OCI-LY1 (cell line): ENCODE results near the gene SMPD1.

ENCODE experiments used
- H2AFZ ChIP-seq: fragments of 200-600 bp; sonication (generic), shearing (Covaris generic); 2 replicates; pipeline ENCODE4 v1.6.0; 2014; ENCODE audit warnings: antibody characterized with exemption, mild to moderate bottlenecking, low read length
- H3F3A ChIP-seq: fragments of 200-600 bp; sonication (generic), shearing (Covaris generic); 2 replicates; pipeline ENCODE4 v1.6.0; 2014; ENCODE audit warnings: mild to moderate bottlenecking, antibody characterized with exemption, low read length, moderate library complexity; ENCODE audit not compliant: insufficient read depth
- H3K27ac ChIP-seq: fragments of 200-600 bp; sonication (generic); 2 replicates; pipeline ENCODE4 v1.5.1; 2014; ENCODE audit warnings: low read length, mixed run types, mild to moderate bottlenecking, low read depth; ENCODE audit not compliant: poor library complexity, severe bottlenecking
- H3K27me3 ChIP-seq: fragments of 200-600 bp; sonication (generic); 2 replicates; pipeline ENCODE4 v1.6.0; 2014; ENCODE audit warnings: antibody characterized with exemption, mild to moderate bottlenecking, low read length, moderate library complexity; ENCODE audit not compliant: insufficient read depth
- H3K36me3 ChIP-seq: fragments of 200-600 bp; sonication (generic); 2 replicates; pipeline ENCODE4 v1.6.1; 2014; ENCODE audit warnings: mild to moderate bottlenecking, antibody characterized with exemption, low read length, moderate library complexity, mixed read lengths; ENCODE audit not compliant: insufficient read depth
- H3K4me1 ChIP-seq: fragments of 200-600 bp; sonication (generic); 2 replicates; pipeline ENCODE4 v1.5.1; 2014; ENCODE audit warnings: mild to moderate bottlenecking, low read length, moderate library complexity; ENCODE audit not compliant: insufficient read depth, severe bottlenecking
- H3K4me2 ChIP-seq: fragments of 200-600 bp; sonication (generic), shearing (Covaris generic); 2 replicates; pipeline ENCODE4 v1.6.1; 2014; ENCODE audit warnings: low read length
- H3K4me3 ChIP-seq: fragments of 200-600 bp; sonication (generic); 2 replicates; pipeline ENCODE4 v1.5.1; 2014; ENCODE audit warnings: low read length, low read depth, mild to moderate bottlenecking, mixed read lengths; ENCODE audit not compliant: poor library complexity, severe bottlenecking
- H3K79me2 ChIP-seq: fragments of 200-600 bp; shearing (Covaris generic); 2 replicates; pipeline ENCODE4 v1.6.1; 2016; ENCODE audit warnings: mixed run types, low read length, mixed read lengths; ENCODE audit not compliant: insufficient read depth
- H3K9ac ChIP-seq: fragments of 200-600 bp; sonication (generic), shearing (Covaris generic); 2 replicates; pipeline ENCODE4 v1.6.1; 2014; ENCODE audit warnings: mild to moderate bottlenecking, low read length, mixed read lengths
- H3K9me2 ChIP-seq: fragments of 200-600 bp; sonication (generic), shearing (Covaris generic); 2 replicates; pipeline ENCODE4 v1.6.1; 2014; ENCODE audit warnings: low read depth, mild to moderate bottlenecking, low read length, mixed read lengths
- H3K9me3 ChIP-seq: fragments of 200-600 bp; shearing (Covaris generic); 2 replicates; pipeline ENCODE4 v1.6.1; 2014; ENCODE audit warnings: low read length, mixed read lengths
- H4K20me1 ChIP-seq: fragments of 200-600 bp; sonication (generic), shearing (Covaris generic); 2 replicates; pipeline ENCODE4 v1.6.0; 2016; ENCODE audit warnings: mild to moderate bottlenecking, low read length; ENCODE audit not compliant: insufficient read depth
- EZH2 ChIP-seq: fragments of 200-600 bp; sonication (generic), shearing (Covaris generic); IDR thresholded peaks from 2 replicates; pipeline ENCODE4 v1.8.0; 2017; ENCODE audit warnings: borderline replicate concordance, mixed run types, mild to moderate bottlenecking, antibody characterized with exemption, low read length, moderate library complexity, mixed read lengths
- TF ChIP-seq, protein P1 (sequence below): fragments of 200-600 bp; sonication (generic), shearing (Covaris generic); IDR thresholded peaks from 2 replicates; pipeline ENCODE4 v1.5.1; 2017; ENCODE audit warnings: mild to moderate bottlenecking, antibody characterized with exemption, low read length, moderate library complexity, mixed read lengths

SMPD1 gene

DNA sequence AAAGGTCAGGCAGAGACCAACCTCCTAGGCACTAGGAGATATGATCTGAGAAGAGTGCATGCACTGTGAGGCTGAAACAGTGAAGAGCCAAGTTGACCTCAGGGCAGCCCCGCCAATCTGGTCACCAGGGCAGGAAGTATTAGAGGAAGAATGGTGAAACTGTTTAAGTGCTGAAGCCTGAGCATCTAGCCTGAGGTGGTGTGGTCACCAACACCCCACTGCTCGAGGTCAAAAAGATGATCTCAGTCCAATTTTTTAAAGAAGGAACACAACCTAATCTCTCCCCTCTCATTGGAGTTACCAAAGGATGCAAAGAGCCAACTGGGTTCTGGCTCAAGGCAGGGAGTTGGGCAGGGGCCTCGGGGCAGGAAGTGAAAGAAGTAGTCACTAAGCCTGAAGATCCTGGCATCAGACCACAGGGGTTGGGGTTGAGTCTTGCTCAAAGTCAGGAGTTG is 24.6 kb downstream of the SMPD1 start:
- TF ChIP-seq, protein P1, sequence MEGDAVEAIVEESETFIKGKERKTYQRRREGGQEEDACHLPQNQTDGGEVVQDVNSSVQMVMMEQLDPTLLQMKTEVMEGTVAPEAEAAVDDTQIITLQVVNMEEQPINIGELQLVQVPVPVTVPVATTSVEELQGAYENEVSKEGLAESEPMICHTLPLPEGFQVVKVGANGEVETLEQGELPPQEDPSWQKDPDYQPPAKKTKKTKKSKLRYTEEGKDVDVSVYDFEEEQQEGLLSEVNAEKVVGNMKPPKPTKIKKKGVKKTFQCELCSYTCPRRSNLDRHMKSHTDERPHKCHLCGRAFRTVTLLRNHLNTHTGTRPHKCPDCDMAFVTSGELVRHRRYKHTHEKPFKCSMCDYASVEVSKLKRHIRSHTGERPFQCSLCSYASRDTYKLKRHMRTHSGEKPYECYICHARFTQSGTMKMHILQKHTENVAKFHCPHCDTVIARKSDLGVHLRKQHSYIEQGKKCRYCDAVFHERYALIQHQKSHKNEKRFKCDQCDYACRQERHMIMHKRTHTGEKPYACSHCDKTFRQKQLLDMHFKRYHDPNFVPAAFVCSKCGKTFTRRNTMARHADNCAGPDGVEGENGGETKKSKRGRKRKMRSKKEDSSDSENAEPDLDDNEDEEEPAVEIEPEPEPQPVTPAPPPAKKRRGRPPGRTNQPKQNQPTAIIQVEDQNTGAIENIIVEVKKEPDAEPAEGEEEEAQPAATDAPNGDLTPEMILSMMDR, result no peak
- TF ChIP-seq EZH2, result no peak
- H3K4me1 ChIP-seq, result peaks cover 12% of the 10 kb centered on the region
- no peak overlapping the region for H3K4me3 ChIP-seq
- peaks cover 4% of the 10 kb centered on the region; the same call in 1 of the 2 replicates for H3K27me3 ChIP-seq
- no peak overlapping the region for H3K27ac ChIP-seq
- no peak overlapping the region for H3K9ac ChIP-seq
- H3K79me2 ChIP-seq, result no peaks in the 10 kb centered on the region
- H3K9me2 ChIP-seq, result no peaks in the 10 kb centered on the region
- no peak overlapping the region for H2AFZ ChIP-seq
- no peaks in the 10 kb centered on the region for H3K36me3 ChIP-seq
- no peaks in the 10 kb centered on the region for H3F3A ChIP-seq
- no peaks in the 10 kb centered on the region for H3K9me3 ChIP-seq
- H4K20me1 ChIP-seq, result no peaks in the 10 kb centered on the region
- H3K4me2 ChIP-seq, result no peak overlapping the region

DNA sequence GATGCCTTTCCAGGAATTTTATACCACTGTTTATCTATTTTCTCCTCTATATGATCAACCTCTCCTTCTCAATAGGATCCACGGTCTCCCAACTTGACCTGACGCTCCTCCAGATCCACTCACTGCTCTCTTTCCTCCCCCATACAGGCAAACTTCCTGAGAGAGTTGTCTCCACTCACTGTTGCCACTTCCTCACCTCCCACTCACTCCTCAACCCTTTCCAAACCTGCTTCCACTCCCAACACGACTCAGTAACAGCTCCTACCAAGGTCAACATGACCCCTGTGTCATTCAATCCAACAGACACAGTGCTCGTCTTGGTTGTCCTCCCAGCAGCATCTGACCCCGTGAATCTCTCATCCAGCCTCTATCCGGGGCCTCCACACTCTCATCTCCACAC is 25.5 kb downstream of the SMPD1 start:
- Histone ChIP-seq H3K9me3 (no peaks in the 10 kb centered on the region), H3K36me3 (no peaks in the 10 kb centered on the region), H3K4me3 (no peak overlapping the region), H2AFZ (no peak overlapping the region), H3F3A (no peaks in the 10 kb centered on the region), H3K27me3 (peaks cover 7% of the 10 kb centered on the region; the same call in 1 of the 2 replicates), H3K4me2 (no peak overlapping the region), H3K79me2 (no peaks in the 10 kb centered on the region), H4K20me1 (no peaks in the 10 kb centered on the region), H3K4me1 (peaks cover 12% of the 10 kb centered on the region), H3K9ac (no peak overlapping the region), H3K27ac (no peak overlapping the region), H3K9me2 (no peaks in the 10 kb centered on the region)
- TF ChIP-seq, protein P1, result no peak
- TF ChIP-seq EZH2, result no peak

DNA sequence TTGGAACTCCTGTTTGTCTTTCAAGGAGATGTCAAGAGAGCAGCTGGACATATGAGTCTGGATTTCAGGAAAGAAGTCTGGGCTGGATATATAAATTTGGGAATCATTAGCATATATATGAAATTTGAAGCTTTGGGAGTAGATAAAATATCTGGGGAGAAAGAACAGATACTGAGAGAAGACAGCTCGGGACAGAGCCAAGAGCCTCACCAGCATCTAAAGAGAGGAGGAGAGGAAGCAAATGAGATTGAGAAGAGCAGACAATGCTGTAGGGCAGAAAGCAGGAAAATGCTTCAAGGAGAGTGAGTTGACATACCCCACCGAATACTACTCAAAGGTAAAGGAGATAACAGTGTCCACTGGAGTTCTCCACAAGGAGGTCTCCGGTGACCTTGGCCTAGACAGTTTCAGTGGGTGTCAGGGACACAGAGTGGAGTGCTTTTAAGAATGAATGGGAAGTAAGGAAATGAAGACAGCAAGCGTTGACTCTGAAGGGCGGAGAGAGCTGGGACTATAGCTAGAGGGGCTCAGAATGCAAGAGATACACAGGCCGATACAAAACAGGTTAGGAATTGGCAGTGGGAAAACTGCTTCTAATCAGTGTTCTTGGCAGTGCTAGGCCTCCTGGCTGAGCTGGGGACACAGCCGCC is 27.8 kb downstream of the SMPD1 start:
- H3F3A ChIP-seq, result no peaks in the 10 kb centered on the region
- H3K4me2 ChIP-seq, result peak overlapping the region; percentile 77; the same call in 1 of the 2 replicates
- no peak overlapping the region; the same call in 1 of the 2 replicates for H3K9ac ChIP-seq
- no peak overlapping the region for H2AFZ ChIP-seq
- peaks cover 12% of the 10 kb centered on the region for H3K4me1 ChIP-seq
- H3K4me3 ChIP-seq, result peak overlapping the region; percentile 71
- peaks cover 7% of the 10 kb centered on the region; the same call in 1 of the 2 replicates for H3K27me3 ChIP-seq
- no peaks in the 10 kb centered on the region for H3K9me2 ChIP-seq
- H3K27ac ChIP-seq, result no peak overlapping the region
- H3K79me2 ChIP-seq, result no peaks in the 10 kb centered on the region
- H4K20me1 ChIP-seq, result no peaks in the 10 kb centered on the region
- no peak for TF ChIP-seq EZH2
- TF ChIP-seq, protein P1, result no peak
- H3K36me3 ChIP-seq, result no peaks in the 10 kb centered on the region
- no peaks in the 10 kb centered on the region for H3K9me3 ChIP-seq
